Naive thymus-derived CD4-positive, alpha-beta T cell (primary cell): ENCODE data around the gene EPHA10. TPM values are rescaled to one million over a fixed set of nuclear protein-coding genes. Genes with fewer than 3 reads are reported as not detected.
"Not testable (repeated sequence)": the region's sequence is repeated elsewhere in the genome, so short reads cannot be mapped to it uniquely, and the experiment has no call there.

Source experiments
- ATAC-seq: fragments of 150-1000 bp; cut with Tn5 transposase; 2 replicates; pipeline ENCODE4 v1.10.0; 2021; ENCODE audit warnings: mild to moderate bottlenecking, moderate library complexity
- CTCF ChIA-PET: fragments of 350-600 bp; sonication (Branson Sonifier 250); formaldehyde crosslinking; loops from one replicate; lab custom pipeline; 2021; ENCODE audit warnings: antibody characterized with exemption; lab: Charles Lee
- POLR2A ChIA-PET: fragments of 350-600 bp; sonication (Branson Sonifier 250); formaldehyde crosslinking; loops from one replicate; lab custom pipeline; 2021; ENCODE audit warnings: antibody characterized with exemption, inconsistent platforms; lab: Charles Lee
- DNase-seq, 9 donors: peaks; one replicate each; pipeline versions ENCODE4 v3.0.0 to v3.0.0-alpha.2; 2020 to 2022; ENCODE audit warnings: mixed read lengths in 1 of 9
- H3K27ac ChIP-seq: one replicate; pipeline ENCODE4 v1.7.0; 2013; ENCODE audit warnings: mild to moderate bottlenecking, low read depth, low read length, moderate library complexity
- H3K27me3 ChIP-seq, 2 donors: one replicate each; pipeline ENCODE4 v1.7.0; 2013; ENCODE audit warnings: low read length in 2 of 2, mild to moderate bottlenecking in 2 of 2, moderate library complexity in 2 of 2; ENCODE audit not compliant: control insufficient read depth in 2 of 2, insufficient read depth in 2 of 2
- H3K36me3 ChIP-seq, 3 experiments: 1 replicate in 2 of 3; 2 replicates in 1 of 3; pipeline ENCODE4 v1.7.0; 2013; ENCODE audit warnings: low read length in 3 of 3, mild to moderate bottlenecking in 3 of 3, moderate library complexity in 1 of 3; ENCODE audit not compliant: insufficient read depth in 3 of 3, control insufficient read depth in 2 of 3
- H3K4me1 ChIP-seq, 2 donors: one replicate each; pipeline ENCODE4 v1.7.0; 2013; ENCODE audit warnings: low read length in 2 of 2, mild to moderate bottlenecking in 2 of 2, moderate library complexity in 1 of 2; ENCODE audit not compliant: control insufficient read depth in 2 of 2, insufficient read depth in 2 of 2
- H3K4me3 ChIP-seq: 2 replicates; pipeline ENCODE4 v1.7.0; 2013; ENCODE audit warnings: mild to moderate bottlenecking, low read length
- H3K9me3 ChIP-seq, 3 experiments: 1 replicate in 2 of 3; 2 replicates in 1 of 3; pipeline ENCODE4 v1.7.0; 2013; ENCODE audit warnings: low read length in 3 of 3; ENCODE audit not compliant: control insufficient read depth in 2 of 3
- H3K27ac Mint-ChIP-seq, 9 donors: one replicate each; pipeline ENCODE4 v1.8.0; 2020 to 2022; ENCODE audit warnings: mixed read lengths in 9 of 9, mild to moderate bottlenecking in 8 of 9, moderate library complexity in 5 of 9, inconsistent platforms in 2 of 9
- H3K27me3 Mint-ChIP-seq, 5 donors: one replicate each; pipeline ENCODE4 v1.8.0; 2021 to 2022; ENCODE audit warnings: mixed read lengths in 5 of 5, mild to moderate bottlenecking in 1 of 5
- H3K36me3 Mint-ChIP-seq, 5 donors: one replicate each; pipeline ENCODE4 v1.8.0; 2020 to 2022; ENCODE audit warnings: mixed read lengths in 5 of 5, mild to moderate bottlenecking in 3 of 5, inconsistent platforms in 1 of 5
- H3K4me1 Mint-ChIP-seq, 7 donors: one replicate each; pipeline ENCODE4 v1.8.0; 2020 to 2022; ENCODE audit warnings: mixed read lengths in 7 of 7, mild to moderate bottlenecking in 3 of 7, inconsistent platforms in 1 of 7
- H3K4me3 Mint-ChIP-seq, 10 donors: one replicate each; pipeline ENCODE4 v1.8.0; 2020 to 2022; ENCODE audit warnings: mild to moderate bottlenecking in 10 of 10, mixed read lengths in 10 of 10, moderate library complexity in 6 of 10, inconsistent platforms in 2 of 10
- H3K9me3 Mint-ChIP-seq, 11 donors: one replicate each; pipeline ENCODE4 v1.8.0; 2020 to 2022; ENCODE audit warnings: mixed read lengths in 11 of 11, mild to moderate bottlenecking in 4 of 11, inconsistent platforms in 1 of 11, moderate library complexity in 1 of 11
- intact Hi-C, 2 donors: fragments of 100-400 bp; cut with micrococcal nuclease; formaldehyde crosslinking; loops; one replicate each; pipeline ENCODE4 v1.15.1; 2023
- polyA plus RNA-seq, 2 donors: library from polyadenylated mRNA; unstranded; fragments of 300-500 nt; fragmentation: Illumina TruSeq; gene quantifications; one replicate each; pipeline ENCODE4 v1.2.3, GENCODE V29; 2021
- total RNA-seq, 6 experiments: library from RNA in 5 of 6; stranded (reverse) in 5 of 6; gene quantifications; 1 replicate in 5 of 6; 2 replicates in 1 of 6; pipeline ENCODE4 v1.2.3 and lab custom pipeline; 2021 to 2026

EPHA10 gene
- total and polyA plus RNA-seq, 7 experiments from 2014 or later: 0.19 TPM; not detected in 6

- intact Hi-C loops: no loop called here
These were observed 79.2 kb downstream of the EPHA10 start for GRCh38 chr1:37685722-37686121.

DNA sequence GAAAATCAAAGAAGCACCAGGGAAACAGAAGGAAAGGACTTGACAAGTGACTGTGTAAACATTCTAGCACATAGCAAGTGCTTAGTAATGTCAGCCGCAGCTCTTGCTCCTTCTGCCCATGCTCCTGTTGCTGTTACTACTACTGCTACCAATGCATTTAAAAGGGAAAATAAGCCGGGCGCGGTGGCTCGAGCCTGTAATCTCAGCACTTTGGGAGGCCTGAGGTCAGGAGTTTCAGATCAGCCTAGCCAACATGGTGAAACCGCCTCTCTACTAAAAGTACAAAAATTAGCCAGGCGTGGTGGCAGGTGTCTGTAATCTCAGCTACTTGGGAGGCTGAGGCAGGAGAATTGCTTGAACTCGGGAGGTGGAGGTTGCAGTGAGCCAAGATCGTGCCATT, 80.7 kb downstream of the EPHA10 start:
- H3K36me3 ChIP-seq: peaks cover 10 to 48% (median 17%) of the 10 kb centered on the region in 3 experiments
- H3K4me1 ChIP-seq, H3K9me3 ChIP-seq, H3K27me3 ChIP-seq, DNase-seq, H3K27ac Mint-ChIP-seq, ATAC-seq, H3K27me3 Mint-ChIP-seq, H3K27ac ChIP-seq, H3K4me3 Mint-ChIP-seq, H3K9me3 Mint-ChIP-seq, intact Hi-C loops, H3K4me3 ChIP-seq: not testable (repeated sequence)
- H3K36me3 Mint-ChIP-seq: peaks cover 12 to 35% (median 13%) of the 10 kb centered on the region in 5 donors
- CTCF ChIA-PET: interaction anchor here (1.4 to 3.6 kb wide), 5 partner anchors 10 to 230 kb away, joined by 3 to 60 read pairs (median 13); no protein-coding TSS in a partner anchor
- peaks cover 8 to 22% (median 18%) of the 10 kb centered on the region in 7 donors for H3K4me1 Mint-ChIP-seq
- POLR2A ChIA-PET: interaction anchor here (0.6 to 1.2 kb wide), 2 partner anchors 84 to 835 kb away, joined by 3 to 5 read pairs; no protein-coding TSS in a partner anchor

More at GRCh38 chr1:37685722-37686121, 79.2 kb downstream of the EPHA10 start:
- Mint-ChIP-seq H3K27me3 (peaks cover 0 to 3% (median 0%) of the 10 kb centered on the region in 5 donors), H3K4me3 (no peak overlapping the region), H3K4me1 (peaks cover 15 to 36% (median 30%) of the 10 kb centered on the region in 7 donors), H3K36me3 (peaks cover 12 to 33% (median 13%) of the 10 kb centered on the region in 5 donors), H3K9me3 (peaks cover 0 to 2% (median 0%) of the 10 kb centered on the region in 11 donors), H3K27ac (peak overlapping the region in 2 of 9 donors; percentile 22 to 42)
- Histone ChIP-seq H3K4me3 (no peak overlapping the region), H3K27ac (no peak overlapping the region), H3K9me3 (no peaks in the 10 kb centered on the region), H3K4me1 (peaks cover 3 to 10% of the 10 kb centered on the region in 2 donors), H3K36me3 (peaks cover 10 to 48% (median 17%) of the 10 kb centered on the region in 3 experiments), H3K27me3 (no peaks in the 10 kb centered on the region)
- ChIA-PET POLR2A (no interaction called here), CTCF (interaction anchor here (3.0 kb wide), 1 partner anchor 82 kb away, joined by 25 read pairs; no protein-coding TSS in a partner anchor)
- DNase-seq: no peak
- ATAC-seq: no peak

DNA sequence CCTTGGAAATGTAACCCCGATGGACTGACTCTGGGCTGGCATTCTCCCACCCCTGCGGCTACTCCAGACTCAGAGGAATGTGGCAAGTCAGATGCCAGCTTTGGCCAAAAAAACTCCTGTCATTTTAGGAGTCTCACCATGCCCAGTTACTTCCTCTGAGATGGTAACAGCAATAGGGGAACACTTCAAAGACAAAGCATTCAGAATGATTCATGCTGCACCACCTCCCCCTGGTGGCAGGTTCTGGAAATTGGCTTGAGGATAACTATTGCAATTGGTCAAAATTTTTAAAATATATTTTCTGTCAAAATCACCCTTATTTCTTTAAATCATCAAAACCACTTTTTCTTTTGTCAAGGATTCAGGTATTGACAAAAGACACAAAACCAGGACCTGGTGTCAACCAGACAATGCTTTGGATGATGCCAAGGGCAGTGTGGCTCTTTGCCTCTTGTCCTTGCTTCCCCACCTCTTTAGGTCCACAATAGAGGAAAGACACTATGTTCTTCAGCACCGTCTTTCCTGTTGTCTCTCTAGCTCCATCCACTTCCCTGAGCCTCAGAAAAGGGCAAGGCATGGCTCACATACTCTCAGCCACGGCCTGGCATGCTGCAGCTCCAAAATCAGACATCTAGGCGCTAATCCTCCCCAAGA, 82.5 kb downstream of the EPHA10 start:
- Mint-ChIP-seq H3K36me3 (peaks cover 7 to 34% (median 11%) of the 10 kb centered on the region in 5 donors), H3K27ac (peak overlapping the region in 6 of 9 donors; percentile 61 to 93 (median 75)), H3K27me3 (peaks cover 0 to 3% (median 0%) of the 10 kb centered on the region in 5 donors), H3K9me3 (no peaks in the 10 kb centered on the region), H3K4me3 (no peak overlapping the region), H3K4me1 (peaks cover 0 to 9% (median 4%) of the 10 kb centered on the region in 7 donors)
- Histone ChIP-seq H3K36me3 (peaks cover 10 to 42% (median 17%) of the 10 kb centered on the region in 3 experiments), H3K9me3 (no peaks in the 10 kb centered on the region), H3K4me1 (no peaks in the 10 kb centered on the region), H3K27ac (no peak overlapping the region), H3K4me3 (no peak overlapping the region), H3K27me3 (no peaks in the 10 kb centered on the region)
- DNase-seq (peak; percentile 61 to 80 (median 74)), ATAC-seq (peak; percentile 95)
- ChIA-PET POLR2A (interaction anchor here (0.7 to 1.8 kb wide), 3 partner anchors 9 to 168 kb away, joined by 4 to 7 read pairs (median 4); partner anchors contain the start of genes CDCA8 and MEAF6), CTCF (interaction anchor here (0.5 to 3.6 kb wide), 23 partner anchors 8 to 918 kb away, joined by 3 to 60 read pairs (median 4); partner anchors contain the start of gene MEAF6)
- intact Hi-C loops: loop anchor here (1.0 to 2.0 kb wide), 8 partner anchors 8 to 228 kb away; partner anchors contain the start of genes GNL2 (in 1 of the 2) and MEAF6 (in 1 of the 2)

DNA sequence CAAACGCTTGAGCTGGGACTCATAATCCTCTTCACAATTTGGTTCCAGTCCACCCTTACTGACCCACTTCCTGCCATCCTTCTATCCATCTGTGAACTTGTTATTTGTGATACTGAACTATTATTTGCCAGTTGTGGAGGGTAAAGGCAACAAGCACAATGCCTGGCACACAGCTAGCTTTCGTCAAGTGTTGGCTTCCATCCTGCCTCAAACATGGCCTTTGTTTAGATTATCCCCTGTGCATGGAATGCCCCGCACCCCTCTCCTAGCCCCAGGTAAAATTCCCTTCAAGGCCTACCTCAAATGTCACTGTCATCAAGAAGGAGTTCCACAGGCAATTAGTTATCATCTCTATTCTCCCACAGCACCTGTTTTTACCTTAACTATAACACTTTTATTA, 84.0 kb downstream of the EPHA10 start:
- CTCF ChIA-PET: interaction anchor here (0.6 to 3.6 kb wide), 8 partner anchors 7 to 1100 kb away, joined by 3 to 60 read pairs (median 6); partner anchors contain the start of gene MEAF6
- no peak overlapping the region for H3K27ac ChIP-seq
- DNase-seq (no peak), ATAC-seq (no peak)
- no peaks in the 10 kb centered on the region for H3K4me1 ChIP-seq
- intact Hi-C loops: no loop called here
- H3K4me3 ChIP-seq: no peak overlapping the region
- H3K9me3 ChIP-seq: no peaks in the 10 kb centered on the region
- peaks cover 10 to 33% (median 10%) of the 10 kb centered on the region in 3 experiments for H3K36me3 ChIP-seq
- Mint-ChIP-seq H3K9me3 (no peaks in the 10 kb centered on the region), H3K36me3 (peaks cover 7 to 24% (median 10%) of the 10 kb centered on the region in 5 donors), H3K4me3 (no peak overlapping the region), H3K27ac (peak overlapping the region in 3 of 9 donors; percentile 48 to 56 (median 50)), H3K27me3 (peaks cover 0 to 15% (median 0%) of the 10 kb centered on the region in 5 donors), H3K4me1 (peaks cover 0 to 9% (median 4%) of the 10 kb centered on the region in 7 donors)
- POLR2A ChIA-PET: interaction anchor here (1.1 kb wide), 1 partner anchor 9 kb away, joined by 3 read pairs; a partner anchor contains a TSS
- no peaks in the 10 kb centered on the region for H3K27me3 ChIP-seq

DNA sequence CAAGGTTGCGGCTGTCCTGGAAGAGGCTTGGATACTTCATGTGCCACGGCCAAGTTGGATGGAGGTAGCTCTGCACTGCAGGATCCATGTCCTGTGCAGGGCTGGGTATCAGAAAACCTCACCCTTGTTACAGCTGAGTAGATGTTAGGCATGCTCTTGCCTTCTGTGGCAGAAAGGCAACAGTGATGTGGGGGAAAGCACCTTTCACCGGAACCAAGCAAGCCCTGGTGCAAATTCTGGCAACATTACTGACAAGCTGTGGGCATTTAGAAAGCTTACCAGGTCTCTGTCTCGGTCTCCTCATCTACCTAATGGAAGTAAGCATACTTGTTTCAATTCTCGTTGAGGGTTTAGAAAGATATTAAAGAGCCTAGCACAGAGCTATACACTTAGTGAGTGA, 87.1 kb downstream of the EPHA10 start:
- peaks cover 2 to 4% (median 2%) of the 10 kb centered on the region in 3 experiments for H3K36me3 ChIP-seq
- H3K9me3 ChIP-seq: no peaks in the 10 kb centered on the region
- intact Hi-C loops: no loop called here
- peaks cover 0 to 32% (median 19%) of the 10 kb centered on the region in 7 donors for H3K4me1 Mint-ChIP-seq
- H3K4me3 Mint-ChIP-seq: no peak overlapping the region
- H3K36me3 Mint-ChIP-seq: peaks cover 0 to 10% (median 3%) of the 10 kb centered on the region in 5 donors
- H3K4me3 ChIP-seq: no peak overlapping the region
- ChIA-PET CTCF (interaction anchor here (1.0 to 1.9 kb wide), 3 partner anchors 74 to 82 kb away, joined by 3 to 5 read pairs (median 4); no protein-coding TSS in a partner anchor), POLR2A (interaction anchor here (1.0 kb wide), 1 partner anchor 74 kb away, joined by 3 read pairs; no protein-coding TSS in a partner anchor)
- ATAC-seq: no peak
- peaks cover 18 to 19% of the 10 kb centered on the region in 2 donors for H3K4me1 ChIP-seq
- H3K27ac ChIP-seq: no peak overlapping the region
- H3K27me3 Mint-ChIP-seq: peaks cover 0 to 28% (median 0%) of the 10 kb centered on the region in 5 donors
- H3K27me3 ChIP-seq: no peaks in the 10 kb centered on the region
- H3K27ac Mint-ChIP-seq: no peak overlapping the region
- no peaks in the 10 kb centered on the region for H3K9me3 Mint-ChIP-seq
- no peak for DNase-seq

GRCh38 chr1:37677143-37677439, 87.8 kb downstream of the EPHA10 start:
- POLR2A ChIA-PET: interaction anchor here (1.0 kb wide), 1 partner anchor 74 kb away, joined by 3 read pairs; no protein-coding TSS in a partner anchor
- intact Hi-C loops: no loop called here
- no peak for ATAC-seq
- CTCF ChIA-PET: no interaction called here
- H3K4me3 ChIP-seq: no peak overlapping the region
- no peak for DNase-seq
- Mint-ChIP-seq H3K27ac (peak overlapping the region in 1 of 9 donors; percentile 11), H3K4me3 (no peak overlapping the region), H3K9me3 (no peaks in the 10 kb centered on the region), H3K36me3 (peaks cover 0 to 10% (median 0%) of the 10 kb centered on the region in 5 donors), H3K27me3 (peaks cover 0 to 34% (median 0%) of the 10 kb centered on the region in 5 donors), H3K4me1 (peaks cover 6 to 36% (median 19%) of the 10 kb centered on the region in 7 donors)
- H3K4me1 ChIP-seq: peaks cover 20 to 22% of the 10 kb centered on the region in 2 donors
- H3K27me3 ChIP-seq: no peaks in the 10 kb centered on the region
- no peak overlapping the region for H3K27ac ChIP-seq
- H3K36me3 ChIP-seq: no peaks in the 10 kb centered on the region
- H3K9me3 ChIP-seq: no peaks in the 10 kb centered on the region
